GM21381 (cell line): ENCODE measurements around the gene B4GALNT3.
"Not testable (repeated sequence)": the region's sequence is repeated elsewhere in the genome, so short reads cannot be mapped to it uniquely, and the experiment has no call there.

Source experiments
- ATAC-seq: cut with Tn5 transposase; IDR thresholded peaks from one replicate; pipeline ENCODE4 v1.9.1; 2021; ENCODE audit warnings: mild to moderate bottlenecking, moderate library complexity; ENCODE audit not compliant: unreplicated experiment

B4GALNT3 gene

DNA sequence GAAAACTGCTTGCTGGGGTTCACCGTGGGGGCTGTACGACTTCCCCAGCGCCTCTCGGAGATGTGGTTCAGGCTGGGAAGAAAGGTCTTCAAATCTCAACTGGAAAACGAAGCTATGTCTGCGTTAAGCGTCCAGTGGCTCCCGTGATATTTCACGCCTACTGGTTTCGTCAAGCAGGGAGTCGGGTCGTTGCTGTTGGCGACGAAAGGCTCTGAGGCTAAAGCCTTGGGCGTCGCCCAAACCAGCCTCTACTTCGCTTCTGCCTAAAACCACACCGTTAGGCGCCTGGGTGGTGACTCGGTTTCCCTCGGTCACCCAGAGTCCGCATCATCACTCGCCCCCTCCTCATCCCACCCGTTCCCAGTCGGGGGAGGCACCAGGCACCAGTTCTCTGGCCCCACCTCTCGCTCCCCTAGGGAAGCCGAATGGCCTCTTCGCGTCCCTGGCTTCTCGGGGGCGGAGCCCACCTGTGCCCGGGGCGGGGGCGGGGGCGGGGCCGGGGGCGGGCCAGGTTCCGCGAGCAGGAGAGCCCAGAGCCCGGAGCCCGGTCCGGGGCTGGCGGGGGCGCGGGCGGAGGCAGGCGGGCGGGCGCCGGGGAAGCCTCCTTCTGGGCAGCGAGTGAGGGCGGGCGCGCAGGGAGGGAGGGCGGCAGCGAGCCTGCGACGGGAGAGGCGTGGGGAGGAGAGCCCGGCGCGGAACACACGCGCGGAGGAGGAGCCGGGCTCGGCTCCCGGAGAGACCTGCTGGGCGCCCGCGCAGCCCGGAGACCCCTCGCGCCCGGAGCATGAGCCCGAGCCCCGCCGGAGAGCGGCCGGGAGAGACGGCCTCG is at the start of gene B4GALNT3:
Gene B4GALNT3, plus strand, starts transcription at position 510 of the 829 bp plus-strand sequence. CDS start 438 bp downstream, outside the sequence.
- no peak for ATAC-seq

DNA sequence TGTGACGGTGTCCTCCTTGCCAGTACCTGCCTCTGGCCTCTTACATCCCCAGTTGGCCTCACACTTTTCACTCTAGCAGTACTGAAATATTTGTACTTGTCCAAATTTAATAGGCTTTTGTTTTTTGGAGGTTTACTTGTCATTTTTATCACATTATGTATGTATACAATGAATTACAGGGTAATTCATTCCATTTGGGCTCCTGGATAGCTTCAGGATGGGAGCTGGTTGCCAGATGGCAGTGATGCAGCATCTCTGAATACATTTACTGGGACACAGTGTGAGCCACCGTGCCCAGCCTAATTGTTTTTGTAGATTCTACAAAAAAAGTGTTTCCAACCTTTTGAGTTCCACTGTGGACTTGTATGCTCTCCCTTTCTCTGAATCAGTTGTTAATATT is 44.9 kb upstream of the B4GALNT3 start:
- no peak for ATAC-seq

DNA sequence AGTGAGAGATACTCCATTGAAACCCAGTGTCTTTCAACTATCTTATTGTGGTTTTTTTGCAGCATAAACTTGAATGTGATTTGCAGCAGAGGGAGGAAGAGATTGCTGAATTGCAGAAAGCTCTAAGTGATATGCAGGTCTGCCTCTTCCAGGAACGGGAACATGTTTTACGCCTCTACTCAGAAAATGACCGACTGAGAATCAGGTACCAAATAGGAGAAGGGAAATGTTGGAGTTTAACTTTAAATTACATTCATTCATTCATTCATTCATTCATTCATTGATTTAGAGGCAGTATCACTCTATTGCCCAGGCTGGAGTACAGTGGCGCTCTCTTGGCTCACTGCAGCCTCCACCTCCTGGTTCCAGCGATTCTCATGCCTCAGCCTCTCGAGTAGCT is 41.3 kb upstream of the B4GALNT3 start:
- no peak for ATAC-seq

DNA sequence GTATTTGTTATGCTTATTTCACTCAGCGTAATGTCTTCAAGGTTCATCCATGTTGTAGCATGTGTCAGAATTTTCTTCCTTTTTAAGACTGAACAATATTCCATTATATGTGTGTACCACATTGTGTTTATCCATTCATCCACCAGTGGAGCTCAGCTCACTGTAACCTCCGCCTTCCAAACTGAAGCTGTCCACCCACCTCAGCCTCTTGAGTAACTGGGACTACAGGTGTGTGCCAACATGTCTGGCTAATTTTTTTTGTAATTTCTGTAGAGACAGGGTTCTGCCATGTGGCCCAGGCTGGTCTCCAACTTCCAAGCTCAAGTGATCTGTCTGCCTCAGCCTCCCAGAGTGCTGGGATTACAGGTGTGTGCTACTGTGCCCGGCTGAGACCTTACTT is 37.2 kb upstream of the B4GALNT3 start:
- ATAC-seq = no peak

DNA sequence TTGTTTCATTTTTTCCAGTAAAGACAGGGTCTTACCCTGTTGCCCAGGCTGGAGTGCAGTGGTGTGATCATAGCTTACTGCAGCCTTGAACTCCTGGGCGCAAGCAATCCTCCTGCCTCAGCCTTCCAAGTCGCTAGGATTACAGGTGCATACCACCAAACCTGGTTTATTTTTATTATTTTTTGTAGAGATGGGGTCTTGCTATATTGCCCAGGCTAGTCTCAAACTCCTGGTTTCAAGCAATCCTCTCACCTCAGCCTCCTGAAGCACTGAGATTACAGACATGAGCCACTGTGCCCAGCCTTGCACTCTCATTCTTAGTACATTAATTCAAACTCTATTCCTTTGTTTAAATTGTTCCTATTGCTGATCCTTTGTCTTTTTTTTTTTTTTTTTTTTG is 24.0 kb upstream of the B4GALNT3 start:
- not testable (repeated sequence) for ATAC-seq

DNA sequence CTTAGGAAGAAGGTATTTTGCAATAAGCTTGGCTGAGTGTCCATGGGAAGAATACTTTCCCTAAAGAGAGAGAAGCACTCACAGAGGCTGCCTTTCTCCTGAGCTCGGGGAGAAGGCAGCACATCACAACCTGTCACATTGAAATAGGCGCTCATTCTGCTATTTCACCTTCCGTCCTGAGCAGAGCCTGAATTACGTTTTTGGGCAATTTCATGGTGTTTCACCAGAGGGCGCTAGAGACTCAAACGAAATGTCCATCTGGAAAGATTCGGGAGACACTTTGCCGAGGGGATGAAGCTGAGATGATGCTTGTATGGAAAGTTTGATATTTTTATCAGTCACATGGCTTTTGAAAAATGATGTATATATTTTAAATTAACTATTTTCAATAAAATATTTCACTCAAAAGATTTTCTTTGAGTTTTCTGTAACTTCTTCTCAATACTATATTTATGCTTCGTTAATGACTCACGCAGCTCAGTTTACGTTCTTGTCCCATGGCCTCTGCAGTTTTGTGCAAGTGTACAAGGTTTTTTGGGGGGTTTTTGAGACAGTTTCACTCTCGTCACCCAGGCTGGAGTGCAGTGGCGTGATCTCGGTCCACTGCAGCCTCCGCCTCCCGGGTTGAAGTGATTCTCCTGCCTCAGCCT is 17.4 kb upstream of the B4GALNT3 start:
- ATAC-seq = no peak

DNA sequence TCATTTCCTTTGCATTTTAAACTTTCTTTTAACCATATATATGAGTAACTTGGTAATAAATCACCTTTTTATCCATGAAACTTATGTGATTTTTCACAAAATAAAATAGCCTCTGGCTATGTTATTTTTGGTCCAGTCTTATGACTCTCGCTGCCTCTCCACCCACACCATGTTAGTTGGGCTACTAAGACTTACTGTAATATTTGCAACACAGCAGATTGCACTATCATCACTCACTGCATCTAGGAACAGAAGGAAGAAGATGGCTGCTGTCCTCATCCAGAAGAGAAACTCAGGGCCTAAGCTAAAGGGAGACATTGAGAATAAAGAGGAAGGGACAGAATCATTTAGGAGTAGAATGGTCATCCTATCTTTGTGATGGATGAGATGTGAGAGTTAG is 12.6 kb upstream of the B4GALNT3 start:
- no peak for ATAC-seq

DNA sequence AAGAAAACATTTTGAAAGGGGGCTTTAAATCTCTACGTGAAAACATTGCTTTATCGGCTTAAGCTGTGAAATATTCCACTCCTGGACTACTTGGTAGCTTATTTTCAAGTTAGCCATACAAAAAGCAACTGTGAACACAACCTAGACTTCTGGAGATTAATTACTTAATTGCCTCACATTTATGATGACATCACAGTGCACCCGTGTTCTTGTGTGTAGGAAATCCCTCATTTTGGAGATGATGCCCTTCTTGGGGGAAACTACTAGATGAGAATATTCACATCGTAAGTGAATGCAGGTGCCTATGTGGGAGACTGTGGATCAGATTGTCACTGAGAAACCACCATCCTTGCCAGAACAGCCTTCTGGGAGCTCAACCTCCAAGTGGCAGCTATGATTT is 10.5 kb upstream of the B4GALNT3 start:
- ATAC-seq = no peak

DNA sequence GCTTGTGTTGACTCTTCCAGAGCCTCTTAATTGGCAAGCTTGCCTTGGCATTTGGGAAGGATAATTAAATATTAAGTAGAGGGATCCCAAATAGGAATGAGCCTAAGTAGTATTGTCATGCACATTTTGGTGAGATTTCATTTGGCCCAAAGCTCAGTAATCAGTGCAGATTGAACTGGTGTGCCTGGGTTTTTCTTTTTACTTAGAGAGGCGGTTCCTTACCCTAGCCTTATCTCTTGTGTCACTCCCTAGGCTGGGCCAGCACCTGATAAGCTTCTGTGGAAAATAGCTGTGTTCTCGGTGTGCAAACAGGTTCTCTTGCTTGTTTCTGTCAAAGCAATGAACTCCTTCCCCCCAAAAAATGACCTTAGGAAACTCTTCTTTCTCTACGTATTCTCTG is 9.3 kb upstream of the B4GALNT3 start:
- no peak for ATAC-seq

DNA sequence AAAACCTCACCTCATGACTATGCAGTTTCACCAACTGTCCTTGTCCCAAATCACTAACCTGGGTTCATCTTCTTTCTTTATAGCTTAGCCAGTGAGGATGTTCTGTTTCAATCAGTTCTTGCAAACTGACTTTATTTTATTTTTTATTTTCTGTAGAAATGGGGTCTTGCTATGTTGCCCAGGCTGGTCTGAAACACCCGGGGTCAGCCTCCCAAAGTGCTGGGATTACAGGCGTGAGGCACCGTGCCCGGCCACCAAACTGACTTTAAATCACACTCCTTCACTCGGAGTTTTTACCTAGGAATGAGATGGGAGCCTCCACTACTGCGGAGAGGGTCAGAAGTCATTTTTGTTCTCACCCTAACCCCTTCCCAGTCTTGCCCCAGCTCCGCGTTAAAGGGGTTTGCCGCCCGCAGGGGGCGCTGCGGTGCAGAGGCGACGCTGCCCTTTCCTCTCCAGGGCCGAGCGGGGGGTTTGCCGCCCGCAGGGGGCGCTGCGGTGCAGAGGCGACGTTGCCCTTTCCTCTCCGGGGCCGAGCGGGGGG is 7.0 kb upstream of the B4GALNT3 start:
- no peak for ATAC-seq

DNA sequence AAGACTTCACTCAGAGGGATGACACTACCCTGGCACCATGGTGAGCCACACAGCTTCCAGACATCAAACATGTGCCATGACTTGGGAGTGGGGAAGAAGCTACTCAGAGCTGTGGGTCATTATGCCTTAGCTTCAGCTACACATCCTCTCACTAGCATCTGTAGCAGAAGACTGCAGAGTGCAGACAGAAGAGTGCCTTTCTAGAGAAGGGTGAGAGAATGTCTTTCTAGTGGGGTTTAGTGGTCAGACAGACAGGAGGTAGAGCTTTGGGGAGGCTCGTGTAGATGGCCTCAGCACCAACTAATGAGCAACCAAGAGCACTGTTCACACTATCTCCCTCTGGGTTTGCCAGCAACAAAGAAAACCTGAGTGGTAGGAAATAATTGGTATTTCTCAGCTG is 4.9 kb upstream of the B4GALNT3 start:
- ATAC-seq = no peak

DNA sequence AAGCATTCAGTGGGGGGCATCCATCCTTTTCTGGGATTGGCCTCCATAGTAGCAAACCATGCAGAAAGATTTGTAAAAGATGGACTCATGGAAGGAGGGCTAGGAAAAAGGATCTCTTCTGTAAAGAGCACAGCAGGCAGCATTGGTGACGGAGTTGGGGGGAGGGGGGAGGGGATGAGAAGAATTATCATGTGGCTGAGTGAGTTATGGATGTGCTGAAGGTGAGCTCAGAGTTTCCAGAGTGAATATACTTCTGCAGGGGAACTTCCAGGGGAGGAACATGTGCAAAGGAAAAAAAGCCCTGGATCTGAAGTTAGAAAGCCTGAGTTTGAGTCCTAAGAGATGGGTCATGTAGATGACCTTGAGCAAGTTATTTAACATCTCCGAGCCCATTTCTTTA is 3.9 kb upstream of the B4GALNT3 start:
- no peak for ATAC-seq

DNA sequence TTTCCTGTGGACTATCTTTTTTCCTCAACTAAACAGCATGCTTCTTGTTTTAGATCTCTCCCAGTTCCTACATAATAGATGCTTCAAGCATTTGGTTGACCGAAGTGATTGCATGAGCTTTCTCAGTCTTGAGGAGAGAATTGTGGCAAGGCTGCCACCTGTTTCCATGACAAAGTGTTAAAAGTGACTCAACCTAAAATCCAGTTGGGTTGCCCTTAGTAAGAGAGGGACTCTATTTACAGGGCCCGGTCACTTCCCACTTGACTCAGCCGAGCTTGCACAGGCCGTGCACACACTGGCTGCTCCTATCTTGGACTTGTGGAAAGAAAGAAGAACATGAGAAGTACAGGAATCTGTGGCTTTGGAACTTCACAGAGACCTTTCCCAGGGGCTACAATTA is 2.1 kb upstream of the B4GALNT3 start:
- no peak for ATAC-seq

DNA sequence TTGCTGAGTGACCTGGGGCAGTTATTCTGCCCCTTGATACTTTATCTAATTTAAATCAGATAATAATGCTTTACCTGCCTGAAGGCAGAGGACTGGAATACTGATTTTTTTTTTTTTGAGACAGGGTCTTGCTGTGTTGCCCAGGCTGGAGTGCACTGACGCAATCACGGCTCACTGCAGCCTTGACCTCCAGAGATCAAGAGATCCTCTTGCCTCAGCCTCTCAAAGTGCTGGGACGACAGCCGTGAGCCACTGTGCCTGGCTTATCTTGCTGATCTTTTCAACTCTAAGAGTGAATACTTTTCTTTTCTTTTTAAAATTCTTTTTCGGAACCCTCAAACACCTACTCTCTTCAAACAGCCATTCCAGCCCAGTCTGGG is 699 bp upstream of the B4GALNT3 start:
- ATAC-seq = no peak

DNA sequence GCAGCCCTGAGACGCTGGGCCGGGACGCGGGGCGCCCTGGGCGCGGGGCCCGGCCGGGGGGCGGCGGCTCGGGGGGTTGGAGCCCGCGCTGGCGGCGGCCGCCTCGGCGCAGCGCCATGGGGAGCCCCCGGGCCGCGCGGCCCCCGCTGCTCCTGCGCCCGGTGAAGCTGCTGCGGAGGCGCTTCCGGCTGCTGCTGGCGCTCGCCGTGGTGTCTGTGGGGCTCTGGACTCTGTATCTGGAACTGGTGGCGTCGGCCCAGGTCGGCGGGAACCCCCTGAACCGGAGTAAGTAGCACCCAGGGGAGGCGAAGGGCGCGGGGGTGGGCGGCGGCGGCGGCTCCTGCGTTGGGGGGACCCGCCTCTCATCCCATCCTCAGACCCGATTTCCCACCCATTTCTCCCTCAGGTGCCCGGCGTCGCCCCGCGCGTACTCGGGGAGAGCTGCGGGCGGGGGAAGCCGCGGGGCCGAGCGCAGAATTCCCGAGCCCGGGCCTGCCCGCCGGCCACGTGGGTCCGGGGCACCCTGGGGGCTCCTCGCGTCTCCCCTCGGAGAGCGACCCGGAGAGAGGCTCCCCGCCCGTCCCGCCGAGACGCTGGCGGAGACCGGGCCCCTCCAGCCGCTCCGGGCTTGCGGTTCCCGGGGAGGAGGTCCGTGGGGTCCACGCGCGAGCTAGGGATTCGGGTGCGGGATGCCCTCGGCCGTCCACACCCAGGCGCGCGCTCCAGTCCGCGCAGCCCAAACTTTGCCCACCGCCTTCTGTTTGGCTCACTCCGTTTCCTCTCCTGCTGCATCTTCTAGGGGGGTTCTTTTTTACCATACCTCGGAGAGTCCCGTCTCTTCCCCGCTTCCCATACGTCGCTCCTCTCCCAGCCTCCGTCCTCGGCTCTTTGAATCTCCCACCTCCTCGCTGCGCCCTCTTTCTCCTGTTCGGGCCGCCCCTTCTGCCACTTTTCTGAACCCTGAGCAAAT is 807 bp downstream of the B4GALNT3 start:
- no peak for ATAC-seq

DNA sequence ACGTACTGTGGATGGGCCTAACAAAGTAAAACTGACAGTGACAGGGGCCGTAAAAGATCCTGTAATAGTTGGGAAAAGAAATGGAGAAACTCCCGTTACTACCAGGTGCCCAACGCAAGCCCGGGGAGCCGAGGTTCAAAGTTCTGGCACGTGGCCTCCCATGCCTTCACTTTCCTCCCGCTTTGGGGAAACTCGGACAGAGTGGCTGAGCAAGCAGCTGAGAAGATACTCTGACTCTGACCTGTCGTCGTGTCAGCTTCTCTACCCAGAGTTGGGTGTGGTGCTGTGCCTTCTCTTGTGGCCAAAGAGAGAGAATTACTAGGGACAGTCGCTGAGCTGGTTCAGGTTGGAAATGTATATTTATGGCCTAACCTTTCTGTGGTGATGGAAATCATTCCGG is 1.7 kb downstream of the B4GALNT3 start:
- no peak for ATAC-seq

DNA sequence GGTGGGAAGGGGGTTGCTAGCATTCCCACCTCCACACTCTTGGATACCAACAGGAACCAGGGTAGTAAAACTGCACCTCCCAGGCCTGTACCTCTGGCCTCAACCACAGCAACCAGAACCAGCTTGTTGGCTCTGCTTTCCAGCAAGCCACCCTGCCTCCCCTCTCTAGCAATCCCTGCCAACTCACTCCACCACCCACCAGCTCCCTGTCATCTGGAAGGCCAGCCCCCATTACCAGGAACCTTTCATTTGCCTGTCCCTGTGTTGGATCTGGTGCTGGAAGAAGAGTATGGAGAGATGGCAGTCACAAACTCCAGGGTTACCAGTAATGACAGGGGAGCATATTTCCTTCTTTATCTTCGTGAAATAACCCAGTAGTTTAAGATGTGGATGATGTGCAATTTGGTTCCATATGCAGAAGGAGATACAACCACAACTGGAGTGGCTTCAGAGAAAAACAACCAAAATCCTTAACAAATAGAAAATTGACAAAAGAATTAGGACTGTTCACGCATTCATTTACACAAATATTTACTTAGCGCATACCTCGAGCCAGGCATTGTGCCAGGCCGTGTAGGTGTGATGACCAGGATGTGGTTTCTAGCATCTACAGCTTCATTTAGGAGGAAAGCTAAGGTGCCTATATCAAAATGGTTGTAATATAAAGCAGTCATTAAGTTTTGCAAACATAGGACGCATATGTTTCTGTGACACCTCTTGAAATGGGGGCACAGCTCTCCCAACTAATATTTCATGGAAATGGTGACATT is 3.4 kb downstream of the B4GALNT3 start:
- no peak for ATAC-seq

DNA sequence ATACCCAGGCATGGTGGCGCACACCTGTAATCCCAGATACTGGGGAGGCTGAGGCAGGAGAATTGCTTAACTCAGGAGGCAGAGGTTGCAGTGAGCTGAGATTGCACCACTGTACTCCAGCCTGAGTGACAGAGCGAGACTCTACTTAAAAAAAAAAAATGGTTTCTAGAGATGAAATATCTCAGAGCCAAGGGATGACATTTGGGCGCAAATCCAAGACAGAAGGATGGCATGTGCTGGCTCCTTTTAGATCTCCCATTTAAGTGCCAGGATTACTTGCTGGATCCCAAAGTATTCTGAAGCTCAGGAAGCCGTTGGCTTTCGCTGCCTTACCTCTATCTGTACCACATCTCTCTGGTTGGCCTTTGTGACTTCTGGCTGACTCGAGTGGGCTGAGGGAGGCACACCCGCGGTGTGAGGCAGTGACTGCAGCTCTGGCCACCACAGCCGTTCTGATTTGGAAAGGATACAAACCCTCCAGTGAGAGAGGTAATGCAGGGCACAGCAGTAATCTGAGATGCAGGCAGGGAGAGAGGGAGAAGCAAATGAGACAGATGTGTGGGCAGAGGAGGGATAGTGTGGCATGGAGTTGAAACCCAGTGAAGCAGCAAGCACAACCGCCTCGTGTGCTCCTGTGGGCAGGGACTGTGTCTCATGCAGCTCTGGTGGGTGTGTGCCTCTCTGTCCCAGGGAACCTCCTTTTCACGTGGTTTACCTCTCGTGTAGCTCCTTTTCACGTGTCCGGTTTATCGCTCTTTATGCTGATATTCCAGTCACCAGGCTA is 4.9 kb downstream of the B4GALNT3 start:
- ATAC-seq = no peak

DNA sequence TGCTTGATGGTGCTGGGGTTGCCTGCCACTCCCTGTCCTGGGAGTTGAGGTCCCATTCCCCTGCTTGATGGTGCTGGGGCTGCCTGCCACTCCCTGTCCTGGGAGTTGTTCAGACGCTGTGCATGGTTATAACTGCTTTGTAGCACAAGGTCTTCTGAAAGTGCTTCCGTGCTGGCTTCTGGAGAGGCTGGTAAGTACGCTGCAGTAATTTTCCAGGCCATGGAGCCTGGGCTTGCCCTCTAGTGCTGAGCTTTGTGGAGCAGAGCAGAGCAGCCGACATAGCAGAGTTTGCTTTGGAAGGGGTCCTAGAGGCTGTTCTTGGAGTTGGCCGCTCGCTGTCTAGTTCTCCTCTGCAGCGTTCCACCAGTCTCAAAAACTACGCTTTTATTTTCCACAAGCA is 6.3 kb downstream of the B4GALNT3 start:
- ATAC-seq = no peak

DNA sequence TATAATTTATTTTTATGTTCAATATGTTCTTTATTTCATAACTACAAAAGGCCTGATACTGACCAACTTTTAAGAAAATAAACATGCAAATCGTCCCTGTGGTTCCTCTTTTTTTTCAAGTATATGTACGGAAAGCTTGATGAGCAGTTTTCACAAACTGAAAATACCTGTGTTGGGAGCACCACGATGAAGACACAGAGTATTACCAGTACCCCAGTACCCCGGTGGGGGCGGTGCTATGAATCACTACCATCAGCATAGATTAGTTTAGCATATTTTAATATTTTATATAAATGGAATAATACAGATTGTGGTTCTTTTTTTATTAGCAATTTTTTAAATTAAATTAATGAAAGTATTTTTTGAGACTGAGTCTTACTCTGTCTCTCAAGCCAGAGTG is 7.0 kb downstream of the B4GALNT3 start:
- ATAC-seq = no peak
